IMR-90 (cell line): ENCODE results near the gene CDR2. TPM values are rescaled to one million over a fixed set of nuclear protein-coding genes. Genes with fewer than 3 reads are reported as not detected.

Experiments used
- ATAC-seq: fragments of 200-7000 bp; cut with Tn5 transposase; 2 replicates; pipeline ENCODE4 v1.9.1; 2020; ENCODE audit warnings: low read depth, mild to moderate bottlenecking, moderate library complexity
- BruUV-seq: library from RNA; stranded (reverse); fragments of 400-500 nt; replicated peaks from 2 replicates; lab custom pipeline; 2021; lab: Mats Ljungman, UMichigan
- CTCF ChIA-PET: fragments of 300-600 bp; formaldehyde crosslinking; extraction: SDS; loops from one replicate; lab custom pipeline; 2021; ENCODE audit warnings: antibody characterized with exemption; lab: Yijun Ruan, JAX
- POLR2A ChIA-PET: fragments of 300-600 bp; sonication (Branson Sonifier 250); formaldehyde crosslinking; loops from one replicate; lab custom pipeline; 2022; ENCODE audit warnings: antibody characterized with exemption; ENCODE audit not compliant: unreplicated experiment; lab: Charles Lee
- DNase-seq: peaks from one replicate; pipeline ENCODE4 v3.0.0; 2013
- H2AFZ ChIP-seq: replicated peaks from 2 replicates; pipeline ENCODE3; 2013; ENCODE audit warnings: low read length, mild to moderate bottlenecking; ENCODE audit not compliant: poor library complexity
- H2AK5ac ChIP-seq: 2 replicates; pipeline ENCODE4 v1.6.1; 2013; ENCODE audit warnings: low read depth, low read length, inconsistent platforms
- H2AK9ac ChIP-seq: replicated peaks from 2 replicates; pipeline ENCODE3; 2013; ENCODE audit warnings: mild to moderate bottlenecking, low read depth, low read length, moderate library complexity; ENCODE audit not compliant: poor library complexity
- H2BK120ac ChIP-seq: 2 replicates; pipeline ENCODE4 v1.6.1; 2013; ENCODE audit warnings: low read depth, low read length, inconsistent platforms
- H2BK15ac ChIP-seq: 3 replicates; pipeline ENCODE4 v1.6.1; 2013; ENCODE audit warnings: low read depth, low read length, inconsistent platforms
- H2BK20ac ChIP-seq: 2 replicates; pipeline ENCODE4 v1.6.1; 2013; ENCODE audit warnings: low read depth, mild to moderate bottlenecking, inconsistent platforms, low read length, moderate library complexity
- H2BK5ac ChIP-seq: 2 replicates; pipeline ENCODE4 v1.6.1; 2013; ENCODE audit warnings: mild to moderate bottlenecking, low read depth, low read length, inconsistent platforms; ENCODE audit not compliant: poor library complexity, severe bottlenecking
- H3K14ac ChIP-seq: replicated peaks from 2 replicates; pipeline ENCODE4 v1.6.1; 2013; ENCODE audit warnings: low read depth, low read length, inconsistent platforms
- H3K18ac ChIP-seq: 2 replicates; pipeline ENCODE4 v1.6.1; 2013; ENCODE audit warnings: low read depth, low read length, control low read depth
- H3K23ac ChIP-seq: 2 replicates; pipeline ENCODE4 v1.6.1; 2013; ENCODE audit warnings: low read depth, low read length, inconsistent platforms
- H3K27ac ChIP-seq: 2 replicates; pipeline ENCODE4 v1.5.1; 2013; ENCODE audit warnings: mild to moderate bottlenecking, control low read depth, low read length; ENCODE audit not compliant: insufficient read depth
- H3K27me3 ChIP-seq: 2 replicates; pipeline ENCODE4 v1.6.1; 2013; ENCODE audit warnings: low read length; ENCODE audit not compliant: control insufficient read depth, insufficient read depth
- H3K36me3 ChIP-seq: 2 replicates; pipeline ENCODE4 v1.6.1; 2013; ENCODE audit warnings: low read length, mixed read lengths; ENCODE audit not compliant: control insufficient read depth, insufficient read depth
- H3K4ac ChIP-seq: 2 replicates; pipeline ENCODE4 v1.6.1; 2013; ENCODE audit warnings: low read depth, low read length, inconsistent platforms
- H3K4me1 ChIP-seq: 2 replicates; pipeline ENCODE4 v1.6.1; 2013; ENCODE audit warnings: low read length, mixed read lengths; ENCODE audit not compliant: control insufficient read depth, insufficient read depth
- H3K4me2 ChIP-seq: 2 replicates; pipeline ENCODE4 v1.6.1; 2013; ENCODE audit warnings: low read depth, mild to moderate bottlenecking, control low read depth, low read length, moderate library complexity
- H3K4me3 ChIP-seq: 2 replicates; pipeline ENCODE4 v1.5.1; 2013; ENCODE audit warnings: low read depth, mild to moderate bottlenecking, control low read depth, low read length, moderate library complexity; ENCODE audit not compliant: insufficient read depth
- H3K56ac ChIP-seq: 2 replicates; pipeline ENCODE4 v1.6.1; 2013; ENCODE audit warnings: low read length, inconsistent platforms; ENCODE audit not compliant: insufficient read depth; ENCODE audit errors: extremely low read depth
- H3K79me1 ChIP-seq, 2 experiments: 2 replicates each; pipeline ENCODE4 v1.6.1; 2013; ENCODE audit warnings: low read length in 2 of 2, inconsistent platforms in 1 of 2, low read depth in 1 of 2
- H3K9ac ChIP-seq: 2 replicates; pipeline ENCODE4 v1.6.1; 2013; ENCODE audit warnings: low read depth, low read length, control low read depth
- H3K9me1 ChIP-seq: 2 replicates; pipeline ENCODE4 v1.6.1; 2013; ENCODE audit warnings: low read length, inconsistent platforms; ENCODE audit not compliant: insufficient read depth
- H3K9me3 ChIP-seq: 2 replicates; pipeline ENCODE4 v1.6.1; 2013; ENCODE audit warnings: low read length; ENCODE audit not compliant: control insufficient read depth, insufficient read depth
- H4K20me1 ChIP-seq: 2 replicates; pipeline ENCODE4 v1.6.1; 2013; ENCODE audit warnings: low read length, inconsistent platforms; ENCODE audit not compliant: insufficient read depth
- H4K5ac ChIP-seq: 2 replicates; pipeline ENCODE4 v1.6.1; 2013; ENCODE audit warnings: mild to moderate bottlenecking, low read depth, low read length, control low read depth
- H4K8ac ChIP-seq, 2 experiments: 2 replicates each; pipeline ENCODE4 v1.6.1; 2013; ENCODE audit warnings: low read depth in 2 of 2, low read length in 2 of 2, control low read depth in 1 of 2, inconsistent platforms in 1 of 2
- H4K91ac ChIP-seq: 2 replicates; pipeline ENCODE4 v1.6.1; 2013; ENCODE audit warnings: low read depth, low read length, inconsistent platforms; ENCODE audit not compliant: insufficient read depth
- FOS ChIP-seq: fragments of 150-350 bp; IDR thresholded peaks from 2 replicates; pipeline ENCODE4 v1.6.1; 2016; ENCODE audit warnings: low read depth, low read length
- MXI1 ChIP-seq: IDR thresholded peaks from 2 replicates; pipeline ENCODE4 v1.6.1; 2012; ENCODE audit warnings: low read depth, mild to moderate bottlenecking, low read length, moderate library complexity, borderline replicate concordance
- RCOR1 ChIP-seq: IDR thresholded peaks from 2 replicates; pipeline ENCODE4 v1.6.1; 2012; ENCODE audit warnings: mild to moderate bottlenecking, low read length, improper control_type of control experiment; ENCODE audit not compliant: insufficient replicate concordance
- SMC3 ChIP-seq: fragments of 150-350 bp; IDR thresholded peaks from 2 replicates; pipeline ENCODE4 v1.6.1; 2016; ENCODE audit warnings: low read depth, mild to moderate bottlenecking, antibody characterized with exemption, low read length, moderate library complexity
- WGBS, 2 experiments: methylation state at CpG; one replicate each; pipeline versions ENCODE4 v1.1.5 to v1.1.7; 2013; ENCODE audit warnings: missing lambda C conversion rate in 2 of 2; ENCODE audit not compliant: insufficient read length in 1 of 2; ENCODE audit errors: extremely low coverage in 2 of 2; 5-methylcytosine and 5-hydroxymethylcytosine counted together
- dilution Hi-C: fragments of 300-500 bp; cut with HindIII; formaldehyde crosslinking; loops from one replicate; pipeline ENCODE4 v1.14.3; 2018; ENCODE audit warnings: low sequenced_read_pairs; ENCODE audit not compliant: unreplicated experiment
- in situ Hi-C: fragments of 300-500 bp; cut with MboI; formaldehyde crosslinking; loops from 3 replicates; pipeline ENCODE4 v1.14.3; 2019; ENCODE audit warnings: low sequenced_read_pairs, inconsistent platforms, mixed read lengths
- intact Hi-C: fragments of 100-400 bp; cut with micrococcal nuclease; formaldehyde crosslinking; loops from 2 replicates; pipeline ENCODE4 v1.10.0; 2022
- polyA plus RNA-seq, 3 experiments: library from polyadenylated mRNA; depleted of rRNA; stranded (reverse); fragments of >200 nt; gene quantifications; 2 replicates each; pipeline ENCODE4 v1.2.3, GENCODE V29; 2012; ENCODE audit warnings: low replicate concordance in 1 of 3
- total RNA-seq: library from RNA; depleted of rRNA; stranded (reverse); fragments of >200 nt; gene quantifications from 2 replicates; pipeline ENCODE4 v1.2.3, GENCODE V29; 2012

The CDR2 gene
- total and polyA plus RNA-seq, 2 of the 4 experiments (the other 2 are of a cell fraction): 37.7 to 48.4 TPM

DNA sequence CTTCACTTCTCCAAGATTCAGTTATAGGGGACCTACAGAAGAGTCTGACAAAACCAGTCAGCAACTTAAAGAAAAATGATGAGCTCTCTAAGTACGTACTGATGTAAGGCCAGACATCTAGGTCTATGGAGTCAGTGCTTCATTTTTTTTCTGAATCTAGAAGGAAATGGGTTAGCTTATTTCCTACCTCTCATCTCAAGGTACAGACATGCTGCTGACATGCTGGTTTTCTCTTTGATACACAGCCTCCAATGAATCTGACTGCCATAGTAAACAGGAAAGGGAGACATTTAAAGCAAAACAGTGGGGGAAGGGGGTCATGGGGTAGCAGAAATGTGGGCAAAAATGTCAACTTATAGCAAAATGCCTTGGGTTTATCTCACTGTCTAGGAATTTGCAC, 16.4 kb downstream of the CDR2 start (continued):
- no peak for TF ChIP-seq MXI1

DNA sequence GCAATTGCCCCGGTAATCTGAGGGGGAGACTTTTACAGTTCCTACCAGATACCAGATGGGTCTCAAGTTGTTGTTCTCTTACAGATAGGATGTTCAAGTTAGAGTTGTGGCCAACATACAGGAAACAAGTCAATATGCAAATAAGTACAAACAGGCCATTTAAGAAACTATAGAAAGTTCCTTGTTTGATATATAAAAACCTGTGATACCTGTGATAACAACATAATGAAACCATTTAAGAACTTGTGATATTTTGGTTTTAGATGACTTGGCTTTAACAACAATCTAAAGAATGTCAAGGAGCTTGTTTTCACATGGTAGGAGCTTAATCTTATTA, 16.8 kb downstream of the CDR2 start:
- Histone ChIP-seq H2BK15ac (no peak overlapping the region), H3K4me2 (no peak overlapping the region), H4K8ac (no peak overlapping the region), H4K5ac (no peak overlapping the region), H2AFZ (no peak overlapping the region), H3K56ac (no peak overlapping the region), H3K4ac (no peak overlapping the region), H3K4me3 (no peak overlapping the region), H3K18ac (no peak overlapping the region), H2AK9ac (no peak overlapping the region), H3K4me1 (peaks cover 15% of the 10 kb centered on the region), H2BK120ac (no peak overlapping the region), H2BK20ac (no peak overlapping the region), H3K79me1 (peaks cover 14 to 70% of the 10 kb centered on the region in 2 experiments), H2BK5ac (no peak overlapping the region), H3K9me3 (no peaks in the 10 kb centered on the region), H3K9me1 (peaks cover 17% of the 10 kb centered on the region), H3K36me3 (peaks cover 34% of the 10 kb centered on the region), H3K27ac (no peak overlapping the region; the same call in 1 of the 2 replicates), H3K14ac (no peak overlapping the region), H4K20me1 (peaks cover 78% of the 10 kb centered on the region), H2AK5ac (no peak overlapping the region), H4K91ac (no peak overlapping the region), H3K27me3 (no peaks in the 10 kb centered on the region), H3K23ac (no peak overlapping the region), H3K9ac (no peak overlapping the region)
- dilution Hi-C loops (no loop called here), in situ Hi-C loops (no loop called here), intact Hi-C loops (no loop called here)
- WGBS, 2 experiments: no CpG with 5 or more reads among the region's 1 CpG
- ATAC-seq: no peak
- ChIA-PET CTCF (no interaction called here), POLR2A (no interaction called here)
- TF ChIP-seq FOS (no peak), SMC3 (no peak), RCOR1 (no peak)
- no TSS peak for BruUV-seq
- DNase-seq: no peak
